Esophagus squamous epithelium (tissue), 5 donors: Measurements from ENCODE around the gene CSPG4. TPM values are rescaled to one million over a fixed set of nuclear protein-coding genes. Genes with fewer than 3 reads are reported as not detected.
A peak's percentile ranks its signal among the peaks of the same experiment; 100 is the strongest.

ENCODE experiments used
- DNase-seq: peaks from one replicate; lab custom pipeline; 2025; lab: John Stamatoyannopoulos, UW
- H3K27ac ChIP-seq, 4 donors: fragments of 200-600 bp; sonication (generic); one replicate each; pipeline ENCODE4 v1.5.1; 2016 to 2019; ENCODE audit warnings: mild to moderate bottlenecking in 1 of 4
- H3K27me3 ChIP-seq, 4 donors: fragments of 200-600 bp; sonication (generic); 1 replicate in 3 of 4; 2 replicates in 1 of 4; pipeline versions ENCODE4 v1.5.1 to v1.6.0; 2017 to 2021; ENCODE audit warnings: antibody characterized with exemption in 1 of 4
- H3K36me3 ChIP-seq, 3 donors: fragments of 200-600 bp; sonication (generic); one replicate each; pipeline ENCODE4 v1.5.1; 2016 to 2019
- H3K4me1 ChIP-seq, 3 donors: fragments of 200-600 bp; sonication (generic); one replicate each; pipeline ENCODE4 v1.5.1; 2017 to 2019
- H3K4me3 ChIP-seq, 4 donors: fragments of 200-600 bp; sonication (generic); 1 replicate in 3 of 4; 2 replicates in 1 of 4; pipeline ENCODE4 v1.5.1; 2016 to 2019; ENCODE audit warnings: mild to moderate bottlenecking in 2 of 4, moderate library complexity in 1 of 4
- H3K9me3 ChIP-seq, 3 donors: fragments of 200-600 bp; sonication (generic); one replicate each; pipeline ENCODE4 v1.5.1; 2016 to 2019
- POLR2A ChIP-seq, 4 donors: fragments of 450-650 bp; IDR thresholded peaks; one replicate each; pipeline ENCODE4 v1.6.1; 2017; ENCODE audit warnings: antibody characterized with exemption in 4 of 4, mild to moderate bottlenecking in 4 of 4, moderate library complexity in 3 of 4
- WGBS, 2 donors: methylation state at CpG; one replicate each; pipeline ENCODE4 v1.1.5; 2018; 5-methylcytosine and 5-hydroxymethylcytosine counted together
- intact Hi-C: fragments of 100-400 bp; cut with DNase I; formaldehyde crosslinking; loops from one replicate; pipeline ENCODE4 v1.15.0; 2022
- total RNA-seq, 4 donors: library from RNA; depleted of rRNA; stranded (reverse); fragments of >200 nt; gene quantifications; one replicate each; pipeline ENCODE4 v1.1.0, GENCODE V29; 2016
- TF ChIP-seq, protein P1 (sequence below), 6 experiments: fragments of 450-650 bp in 4 of 6; fragments of 200-600 bp in 2 of 6; sonication (generic) in 2 of 6; IDR thresholded peaks; one replicate each; pipeline ENCODE4 v1.5.1; 2016 to 2019; ENCODE audit warnings: antibody characterized with exemption in 6 of 6, mild to moderate bottlenecking in 4 of 6, moderate library complexity in 4 of 6
- donor health status: DM: yes; HTN: yes; CAD: no.

Gene CSPG4
- total RNA-seq, 4 donors from 2014 or later = 2.9 to 13.4 (median 4.2) TPM

GRCh38 chr15:75656813-75657212, 55.8 kb downstream of the CSPG4 start:
- 85 to 90% methylated on average over 3 to 4 of the region's 22 CpGs for WGBS, 2 donors
- Histone ChIP-seq H3K27ac (peak overlapping the region in 2 of 4 donors; percentile 2 to 14), H3K27me3 (no peaks in the 10 kb centered on the region), H3K4me1 (peaks cover 55 to 99% (median 68%) of the 10 kb centered on the region in 3 donors), H3K36me3 (peaks cover 3 to 61% (median 8%) of the 10 kb centered on the region in 3 donors), H3K4me3 (no peak overlapping the region), H3K9me3 (no peaks in the 10 kb centered on the region)
- TF ChIP-seq, protein P1, sequence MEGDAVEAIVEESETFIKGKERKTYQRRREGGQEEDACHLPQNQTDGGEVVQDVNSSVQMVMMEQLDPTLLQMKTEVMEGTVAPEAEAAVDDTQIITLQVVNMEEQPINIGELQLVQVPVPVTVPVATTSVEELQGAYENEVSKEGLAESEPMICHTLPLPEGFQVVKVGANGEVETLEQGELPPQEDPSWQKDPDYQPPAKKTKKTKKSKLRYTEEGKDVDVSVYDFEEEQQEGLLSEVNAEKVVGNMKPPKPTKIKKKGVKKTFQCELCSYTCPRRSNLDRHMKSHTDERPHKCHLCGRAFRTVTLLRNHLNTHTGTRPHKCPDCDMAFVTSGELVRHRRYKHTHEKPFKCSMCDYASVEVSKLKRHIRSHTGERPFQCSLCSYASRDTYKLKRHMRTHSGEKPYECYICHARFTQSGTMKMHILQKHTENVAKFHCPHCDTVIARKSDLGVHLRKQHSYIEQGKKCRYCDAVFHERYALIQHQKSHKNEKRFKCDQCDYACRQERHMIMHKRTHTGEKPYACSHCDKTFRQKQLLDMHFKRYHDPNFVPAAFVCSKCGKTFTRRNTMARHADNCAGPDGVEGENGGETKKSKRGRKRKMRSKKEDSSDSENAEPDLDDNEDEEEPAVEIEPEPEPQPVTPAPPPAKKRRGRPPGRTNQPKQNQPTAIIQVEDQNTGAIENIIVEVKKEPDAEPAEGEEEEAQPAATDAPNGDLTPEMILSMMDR (IDR thresholded peaks at IDR 0.05) = no peak
- TF ChIP-seq POLR2A (IDR thresholded peaks at IDR 0.05) = no peak
- DNase-seq = no peak
- intact Hi-C loops = no loop called here

- WGBS, 2 donors = 89 to 94% methylated on average over 5 of the region's 5 CpGs
- Histone ChIP-seq H3K27ac (peak overlapping the region in 2 of 4 donors; percentile 0 to 14), H3K4me1 (peaks cover 55 to 99% (median 68%) of the 10 kb centered on the region in 3 donors), H3K9me3 (no peaks in the 10 kb centered on the region), H3K27me3 (no peaks in the 10 kb centered on the region), H3K36me3 (peaks cover 3 to 62% (median 8%) of the 10 kb centered on the region in 3 donors), H3K4me3 (no peak overlapping the region)
- TF ChIP-seq, protein P1 (IDR thresholded peaks at IDR 0.05) = no peak
- TF ChIP-seq POLR2A (IDR thresholded peaks at IDR 0.05) = no peak
- DNase-seq = no peak
- intact Hi-C loops = no loop called here
Measured at GRCh38 chr15:75656331-75656730, 56.3 kb downstream of the CSPG4 start.

GRCh38 chr15:75655931-75656330, 56.7 kb downstream of the CSPG4 start:
- whole genome bisulfite sequencing, 2 donors = 53 to 77% methylated on average over 2 to 4 of the region's 4 CpGs
- intact Hi-C loops = no loop called here

DNA sequence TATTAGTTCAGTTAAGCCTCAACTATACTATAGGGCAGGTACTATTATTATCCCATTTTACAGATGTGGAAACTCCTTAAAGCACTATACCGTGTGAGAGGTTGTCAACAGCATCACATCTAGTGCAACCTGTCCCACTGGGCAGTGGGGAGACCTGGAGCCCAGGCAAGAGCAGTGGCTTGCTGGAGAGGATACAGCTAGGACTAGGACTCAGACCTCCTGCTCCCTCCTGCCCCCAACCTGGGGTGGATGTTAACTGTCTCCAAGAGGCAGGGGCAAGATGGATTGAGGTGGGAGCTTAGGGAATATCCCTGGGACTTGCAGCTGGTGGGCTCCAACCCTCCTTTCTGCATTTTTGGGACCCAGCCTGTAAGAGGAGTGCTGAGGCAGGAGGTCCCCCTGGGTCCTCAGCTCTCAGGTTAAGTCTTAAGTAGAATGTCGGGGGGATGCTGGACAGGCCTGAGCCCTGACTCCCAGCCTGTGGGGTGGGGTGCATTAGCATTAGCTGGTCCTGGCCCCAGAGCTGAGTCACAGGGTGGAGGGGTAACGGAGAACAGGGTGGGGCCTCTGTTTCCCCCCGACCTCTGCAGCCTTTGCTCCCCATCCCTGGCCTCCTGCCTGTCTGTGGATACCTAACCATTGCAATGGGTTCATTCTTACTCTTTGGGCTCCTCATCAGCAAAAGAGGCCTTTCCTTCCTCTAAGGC, 58.3 kb downstream of the CSPG4 start:
- H3K4me1 ChIP-seq = peaks cover 63 to 99% (median 71%) of the 10 kb centered on the region in 3 donors
- intact Hi-C loops = no loop called here
- 20 to 66% methylated on average over 3 to 4 of the region's 4 CpGs for WGBS, 2 donors
- H3K27ac ChIP-seq = peak overlapping the region in 3 of 4 donors; percentile 5 to 96 (median 7)
- no peak for DNase-seq
- no peaks in the 10 kb centered on the region for H3K27me3 ChIP-seq
- H3K4me3 ChIP-seq = no peak overlapping the region
- H3K9me3 ChIP-seq = no peaks in the 10 kb centered on the region
- TF ChIP-seq POLR2A (IDR thresholded peaks at IDR 0.05) = no peak
- TF ChIP-seq, protein P1 (IDR thresholded peaks at IDR 0.05) = no peak
- H3K36me3 ChIP-seq = peaks cover 3 to 65% (median 8%) of the 10 kb centered on the region in 3 donors

More at GRCh38 chr15:75655931-75656330, 56.7 kb downstream of the CSPG4 start:
- peaks cover 54 to 99% (median 71%) of the 10 kb centered on the region in 3 donors for H3K4me1 ChIP-seq
- H3K27ac ChIP-seq = peak overlapping the region in 2 of 4 donors; percentile 0 to 5
- no peak for TF ChIP-seq POLR2A (IDR thresholded peaks at IDR 0.05)
- TF ChIP-seq, protein P1 (IDR thresholded peaks at IDR 0.05) = no peak
- no peak for DNase-seq
- H3K4me3 ChIP-seq = no peak overlapping the region
- H3K9me3 ChIP-seq = no peaks in the 10 kb centered on the region
- H3K27me3 ChIP-seq = no peaks in the 10 kb centered on the region
- H3K36me3 ChIP-seq = peaks cover 3 to 66% (median 8%) of the 10 kb centered on the region in 3 donors

GRCh38 chr15:75653347-75653913, 59.2 kb downstream of the CSPG4 start:
- TF ChIP-seq POLR2A (IDR thresholded peaks at IDR 0.05) = no peak
- TF ChIP-seq, protein P1 (IDR thresholded peaks at IDR 0.05) = no peak
- intact Hi-C loops = no loop called here
- peaks cover 70 to 99% (median 74%) of the 10 kb centered on the region in 3 donors for H3K4me1 ChIP-seq
- DNase-seq = no peak
- no peaks in the 10 kb centered on the region for H3K9me3 ChIP-seq
- peak overlapping the region in 2 of 4 donors; percentile 90 to 97 for H3K4me3 ChIP-seq
- H3K27me3 ChIP-seq = no peaks in the 10 kb centered on the region
- 79 to 86% methylated on average over 12 of the region's 16 CpGs for WGBS, 2 donors
- H3K36me3 ChIP-seq = peaks cover 3 to 58% (median 8%) of the 10 kb centered on the region in 3 donors
- peak overlapping the region; percentile 30 to 99 (median 86) for H3K27ac ChIP-seq
